Ovary (tissue), 3 donors: Measurements from ENCODE around the gene TTLL11.

Experiments
- CTCF ChIP-seq, 3 donors: fragments of 450-650 bp in 2 of 3; fragments of 200-600 bp in 1 of 3; IDR thresholded peaks; one replicate each; pipeline versions ENCODE4 v1.5.1 to v1.8.0; 2016 to 2022; ENCODE audit warnings: antibody characterized with exemption in 3 of 3, mild to moderate bottlenecking in 1 of 3
- EP300 ChIP-seq: sonication (generic); formaldehyde crosslinking; IDR thresholded peaks from one replicate; pipeline ENCODE4 v1.6.1; 2017; ENCODE audit warnings: antibody characterized with exemption
- POLR2A ChIP-seq: fragments of 450-650 bp; IDR thresholded peaks from one replicate; pipeline ENCODE4 v1.6.1; 2017; ENCODE audit warnings: antibody characterized with exemption, mild to moderate bottlenecking, moderate library complexity
- donor health status: DM: no; HTN: no; CAD: no.

GRCh38 chr9:122076117-122076516 lies 17.0 kb downstream of the TTLL11 start:
- TF ChIP-seq CTCF (IDR thresholded peaks at IDR 0.05) (no peak), POLR2A (no peak), EP300 (no peak)
